ACHN (cell line): ENCODE data around the gene MSH3.
A peak's percentile ranks its signal among the peaks of the same experiment; 100 is the strongest.
"Not testable (repeated sequence)": the region's sequence is repeated elsewhere in the genome, so short reads cannot be mapped to it uniquely, and the experiment has no call there.

Experiments
- DNase-seq: peaks from one replicate; pipeline ENCODE4 v3.0.0-alpha.2; 2015
- in situ Hi-C: cut with HindIII; loops from 2 replicates; pipeline ENCODE4 v1.10.0; 2017; ENCODE audit warnings: low sequenced_read_pairs, low pct_ligation_motif_present, low pct_unique_long_range_greater_than_20kb

The MSH3 gene

GRCh38 chr5:80806929-80807328 lies 152.5 kb downstream of the MSH3 start:
- DNase-seq, result no peak
- in situ Hi-C loops, result no loop called here

GRCh38 chr5:80809451-80809850 lies 155.0 kb downstream of the MSH3 start:
- DNase-seq, result peak; percentile 82
- in situ Hi-C loops, result no loop called here

- no peak for DNase-seq
- in situ Hi-C loops, result no loop called here
Measured at GRCh38 chr5:80810425-80810824, 156.0 kb downstream of the MSH3 start.

- in situ Hi-C loops, result no loop called here
- no peak for DNase-seq
Measured at GRCh38 chr5:80816590-80816989, 162.1 kb downstream of the MSH3 start.

DNA sequence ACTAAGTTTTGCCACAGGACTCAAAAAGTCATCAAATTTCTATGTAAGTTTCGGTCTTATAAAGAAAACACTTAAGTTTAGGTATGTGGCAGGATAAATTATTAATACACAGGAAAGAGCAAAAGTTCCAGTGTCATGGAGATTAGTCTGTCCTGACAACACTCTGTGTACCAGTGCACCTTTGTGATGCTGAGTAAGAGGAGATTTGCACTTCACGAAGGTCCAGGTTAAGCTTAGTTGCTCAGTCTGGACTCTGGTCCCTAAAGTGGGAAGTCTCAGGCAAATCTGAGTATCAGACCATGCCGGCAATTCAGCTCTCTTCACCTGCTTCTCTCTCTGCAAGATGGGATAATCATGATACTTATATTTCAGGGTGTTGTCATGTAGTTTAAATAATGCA lies 166.2 kb downstream of the MSH3 start:
- in situ Hi-C loops, result no loop called here
- DNase-seq, result no peak

DNA sequence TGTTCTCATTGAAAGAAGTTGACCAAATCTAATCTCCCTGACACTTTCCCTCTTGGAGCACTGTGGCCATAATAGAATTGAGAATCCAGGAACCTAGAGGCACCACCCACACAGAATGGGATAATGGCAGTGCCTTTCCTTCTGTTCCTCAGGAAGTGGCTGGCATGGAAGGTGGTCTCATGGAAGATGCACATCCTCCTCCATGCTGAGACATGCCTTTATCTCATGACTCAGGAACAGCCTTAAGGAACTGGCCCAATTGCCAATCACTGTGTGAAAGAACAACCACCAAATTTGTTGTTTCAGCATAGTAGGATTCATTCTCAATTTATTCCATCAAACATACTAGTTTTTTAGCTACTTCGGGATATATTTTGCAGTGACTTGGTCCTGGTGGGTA lies 168.2 kb downstream of the MSH3 start:
- DNase-seq, result no peak
- in situ Hi-C loops, result no loop called here

GRCh38 chr5:80824159-80824558 lies 169.7 kb downstream of the MSH3 start:
- DNase-seq, in situ Hi-C loops: not testable (repeated sequence)

DNA sequence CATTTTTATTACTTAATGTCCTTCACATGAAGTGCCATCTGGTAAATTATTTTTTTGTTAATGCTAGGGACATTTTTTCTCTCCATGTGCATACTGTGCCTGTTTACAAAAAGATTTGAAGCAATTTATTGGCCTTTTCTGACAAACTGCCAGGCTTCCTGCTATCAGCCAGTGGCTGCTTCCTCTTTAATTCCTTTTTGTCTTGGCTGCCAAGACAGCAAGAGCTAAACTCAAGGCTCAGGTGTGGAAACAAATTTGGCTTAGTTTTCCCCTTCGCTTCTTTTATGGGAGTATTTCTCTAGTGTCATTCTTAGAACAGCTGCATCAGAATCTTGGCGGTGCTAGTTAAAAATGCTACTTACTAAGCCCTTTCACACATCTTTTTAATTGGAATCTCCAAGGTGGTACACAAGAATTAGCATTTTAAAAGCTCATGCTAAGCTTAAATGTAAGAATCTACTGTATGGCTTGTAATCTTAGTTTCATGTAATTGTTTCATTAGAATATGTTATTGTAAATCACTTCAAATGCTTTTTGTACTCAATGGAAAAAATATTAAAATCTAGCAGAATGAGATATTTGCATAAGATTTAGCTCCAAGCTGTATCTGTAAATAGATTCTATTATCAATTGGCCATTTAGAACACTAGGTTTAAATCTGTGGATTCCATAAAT lies 171.5 kb downstream of the MSH3 start:
- in situ Hi-C loops, result no loop called here
- DNase-seq, result no peak

GRCh38 chr5:80834710-80835109 lies 180.3 kb downstream of the MSH3 start:
- no peak for DNase-seq
- in situ Hi-C loops, result no loop called here

DNA sequence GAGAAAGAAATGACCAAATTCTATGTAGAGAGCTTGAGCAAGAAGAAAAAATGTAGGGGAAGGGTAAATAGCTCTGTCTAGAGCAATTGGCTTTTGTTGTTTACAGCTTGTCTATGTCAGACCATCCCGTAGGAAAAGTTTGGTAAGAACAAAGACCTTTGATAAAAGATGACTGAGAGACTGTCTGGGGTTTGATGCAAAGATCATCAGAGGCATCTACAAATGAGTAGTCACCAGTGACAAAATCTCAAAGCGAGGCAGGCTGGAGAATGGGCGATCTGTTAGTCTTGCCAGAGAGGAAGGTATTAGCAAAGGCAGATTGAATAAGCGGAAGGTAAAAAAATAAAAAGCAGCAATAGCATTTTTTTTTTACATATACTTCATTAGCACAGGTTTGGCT lies 180.7 kb downstream of the MSH3 start:
- in situ Hi-C loops, result no loop called here

GRCh38 chr5:80837679-80838078 lies 183.2 kb downstream of the MSH3 start:
- in situ Hi-C loops, result no loop called here
- DNase-seq, result no peak

More for the DNA sequence above, 180.7 kb downstream of the MSH3 start:
- DNase-seq, result no peak

DNA sequence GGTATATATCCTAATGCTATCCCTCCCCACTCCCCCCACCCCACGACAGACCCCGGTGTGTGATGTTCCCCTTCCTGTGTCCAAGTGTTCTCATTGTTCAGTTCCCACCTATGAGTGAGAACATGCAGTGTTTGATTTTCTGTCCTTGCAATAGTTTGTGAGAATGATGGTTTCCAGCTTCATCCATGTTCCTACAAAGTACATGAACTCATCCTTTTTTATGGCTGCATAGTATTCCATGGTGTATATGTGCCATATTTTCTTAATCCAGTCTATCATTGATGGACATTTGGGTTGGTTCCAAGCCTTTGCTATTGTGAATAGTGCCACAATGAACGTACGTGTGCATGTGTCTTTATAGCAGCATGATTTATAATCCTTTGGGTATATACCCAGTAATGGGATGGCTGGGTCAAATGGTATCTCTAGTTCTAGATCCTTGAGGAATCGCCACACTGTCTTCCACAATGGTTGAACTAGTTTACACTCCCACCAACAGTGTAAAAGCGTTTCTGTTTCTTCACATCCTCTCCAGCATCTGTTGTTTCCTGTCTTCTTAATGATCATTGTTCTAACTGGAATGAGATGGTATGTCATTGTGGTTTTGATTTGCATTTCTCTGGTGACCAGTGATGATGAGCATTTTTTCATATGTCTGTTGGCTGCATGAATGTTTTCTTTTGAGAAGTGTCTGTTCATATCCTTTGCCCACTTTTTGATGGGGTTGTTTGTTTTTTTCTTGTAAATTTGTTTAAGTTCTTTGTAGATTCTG lies 186.8 kb downstream of the MSH3 start:
- DNase-seq, in situ Hi-C loops: not testable (repeated sequence)

DNA sequence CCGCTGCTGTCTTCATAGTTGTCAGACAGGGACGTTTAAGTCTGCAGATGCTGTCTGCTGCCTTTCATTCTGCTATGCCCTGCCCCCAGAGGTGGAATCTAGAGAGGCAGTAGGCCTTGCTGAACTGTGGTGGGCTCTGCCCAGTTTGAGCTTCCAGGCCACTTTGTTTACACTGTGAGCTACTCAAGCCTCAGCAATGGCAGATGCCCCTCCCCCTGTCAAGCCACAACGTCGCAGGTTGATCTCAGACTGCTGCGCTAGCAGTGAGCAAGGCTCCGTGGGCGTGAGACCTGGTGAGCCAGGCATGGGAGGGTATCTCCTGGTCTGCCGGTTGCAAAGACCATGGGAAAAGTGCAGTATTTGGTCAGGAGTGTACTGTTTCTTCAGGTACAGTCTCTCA lies 192.0 kb downstream of the MSH3 start:
- in situ Hi-C loops, DNase-seq: not testable (repeated sequence)

DNA sequence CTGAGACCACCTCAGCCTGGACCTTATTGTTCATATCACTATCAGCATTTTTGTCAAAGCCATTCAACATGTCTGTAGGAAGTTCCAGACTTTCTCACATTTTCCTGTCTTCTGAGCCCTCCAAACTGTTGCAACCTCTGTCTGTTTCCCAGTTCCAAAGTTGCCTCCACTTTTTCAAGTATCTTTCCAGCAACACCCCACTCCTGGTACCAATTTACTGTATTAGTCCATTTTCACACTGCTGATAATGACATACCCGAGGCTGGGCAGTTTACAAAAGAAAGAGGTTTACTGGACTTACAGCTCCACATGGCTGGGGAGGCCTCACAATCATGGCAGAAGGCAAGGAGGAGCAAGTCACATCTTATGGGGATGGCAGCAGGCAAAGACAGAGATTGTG lies 195.7 kb downstream of the MSH3 start:
- DNase-seq, in situ Hi-C loops: not testable (repeated sequence)

DNA sequence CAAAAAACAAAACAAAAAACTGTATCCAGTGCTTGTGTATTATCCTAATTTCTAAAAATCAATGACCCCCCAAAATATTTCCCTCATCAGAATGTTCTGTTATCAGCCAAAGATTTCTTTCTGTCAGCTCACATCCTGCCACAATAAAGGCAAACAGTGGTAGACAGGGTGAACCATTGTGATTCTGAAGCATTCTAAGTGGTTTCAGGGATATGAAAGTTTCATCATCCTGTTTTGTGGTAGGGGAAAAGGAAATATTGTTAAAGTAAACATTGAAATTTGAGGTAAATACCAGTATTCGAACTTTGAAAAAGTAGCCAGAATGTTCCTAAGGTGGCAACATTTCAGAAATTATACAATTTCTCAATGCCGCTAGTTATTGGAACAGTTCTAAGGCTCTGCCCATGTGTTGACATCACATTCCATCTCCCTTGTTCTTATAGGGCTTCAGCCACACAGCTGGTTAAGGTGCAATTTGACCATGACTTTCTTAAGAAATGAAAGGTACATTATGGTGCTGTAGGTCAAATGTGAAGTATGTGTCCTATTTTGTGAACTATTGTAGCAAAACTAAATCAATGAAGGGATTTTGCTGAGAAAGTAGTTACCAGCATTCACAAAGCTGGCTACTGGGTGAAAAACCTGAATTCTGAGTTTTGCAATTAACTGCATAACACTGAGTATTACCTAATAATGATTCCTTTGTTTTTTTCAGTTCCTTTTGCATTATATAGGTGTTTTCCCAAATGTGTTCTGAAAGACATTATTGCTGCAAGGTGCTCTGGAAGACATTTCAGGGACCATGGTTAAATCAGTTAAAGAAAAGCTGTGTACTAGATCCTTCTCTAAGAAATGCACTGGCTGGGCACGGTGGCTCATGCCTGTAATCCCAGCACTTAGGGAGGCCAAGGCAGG lies 198.1 kb downstream of the MSH3 start:
- DNase-seq, result no peak
- in situ Hi-C loops, result no loop called here

GRCh38 chr5:80853413-80853812 lies 199.0 kb downstream of the MSH3 start:
- in situ Hi-C loops, result no loop called here

GRCh38 chr5:80854583-80854982 lies 200.1 kb downstream of the MSH3 start:
- in situ Hi-C loops, result no loop called here
- DNase-seq, result no peak

More at GRCh38 chr5:80853413-80853812, 199.0 kb downstream of the MSH3 start:
- DNase-seq, result no peak

- DNase-seq, result no peak
- in situ Hi-C loops, result no loop called here
Measured at GRCh38 chr5:80860924-80861613, 206.6 kb downstream of the MSH3 start.
